Measurements from ENCODE around the gene SLC8A3. TPM values are rescaled to one million over a fixed set of nuclear protein-coding genes. Genes with fewer than 3 reads are reported as not detected.

Gene SLC8A3
- total RNA-seq, 3 donors from 2014 or later (not counting 1 experiment from before 2014, with no cell fraction given), result 0.30 to 0.56 (median 0.32) TPM

DNA sequence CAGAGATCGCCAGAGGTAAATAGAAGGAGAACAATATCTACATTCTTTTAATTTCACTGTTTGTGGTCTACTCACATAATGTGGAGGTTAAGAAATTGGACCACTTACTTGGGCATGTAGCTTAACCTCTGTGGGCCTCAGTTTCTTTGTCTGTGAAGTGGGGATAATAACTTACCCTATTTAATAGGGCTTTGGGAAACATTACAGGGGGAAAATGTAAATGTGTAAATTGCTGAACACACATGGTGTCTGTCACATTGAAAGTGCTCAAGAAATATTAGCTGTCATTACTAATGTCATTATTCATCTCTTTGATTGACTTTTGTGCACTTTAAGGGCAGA, 140.5 kb downstream of the SLC8A3 start:
- Histone ChIP-seq H3K27me3 (ENCODE audit: control insufficient read depth, insufficient read depth, low read length) (no peaks in the 10 kb centered on the region), H3K36me3 (ENCODE audit: control insufficient read depth, insufficient read depth, low read length) (no peaks in the 10 kb centered on the region), H3K4me3 (ENCODE audit: low read length) (no peak overlapping the region), H3K9me3 (ENCODE audit: control insufficient read depth, insufficient read depth, low read length) (no peaks in the 10 kb centered on the region), H3K27ac (ENCODE audit: low read length) (no peak overlapping the region), H3K4me1 (ENCODE audit: control insufficient read depth, insufficient read depth, low read length) (no peaks in the 10 kb centered on the region)
- intact Hi-C loops (cut with micrococcal nuclease), result no loop called here
- H3K4me1 Mint-ChIP-seq, result peaks cover 9 to 13% of the 10 kb centered on the region in 2 donors
- ATAC-seq, result no peak
- H3K9me3 Mint-ChIP-seq, result no peaks in the 10 kb centered on the region
- DNase-seq, result no peak
- no peak overlapping the region for H3K4me3 Mint-ChIP-seq
- no peaks in the 10 kb centered on the region for H3K36me3 Mint-ChIP-seq
- H3K27me3 Mint-ChIP-seq (ENCODE audit: low read depth in 2 of 2), result peaks cover under 1 to 10% of the 10 kb centered on the region in 2 donors
- TF ChIP-seq, protein P1, sequence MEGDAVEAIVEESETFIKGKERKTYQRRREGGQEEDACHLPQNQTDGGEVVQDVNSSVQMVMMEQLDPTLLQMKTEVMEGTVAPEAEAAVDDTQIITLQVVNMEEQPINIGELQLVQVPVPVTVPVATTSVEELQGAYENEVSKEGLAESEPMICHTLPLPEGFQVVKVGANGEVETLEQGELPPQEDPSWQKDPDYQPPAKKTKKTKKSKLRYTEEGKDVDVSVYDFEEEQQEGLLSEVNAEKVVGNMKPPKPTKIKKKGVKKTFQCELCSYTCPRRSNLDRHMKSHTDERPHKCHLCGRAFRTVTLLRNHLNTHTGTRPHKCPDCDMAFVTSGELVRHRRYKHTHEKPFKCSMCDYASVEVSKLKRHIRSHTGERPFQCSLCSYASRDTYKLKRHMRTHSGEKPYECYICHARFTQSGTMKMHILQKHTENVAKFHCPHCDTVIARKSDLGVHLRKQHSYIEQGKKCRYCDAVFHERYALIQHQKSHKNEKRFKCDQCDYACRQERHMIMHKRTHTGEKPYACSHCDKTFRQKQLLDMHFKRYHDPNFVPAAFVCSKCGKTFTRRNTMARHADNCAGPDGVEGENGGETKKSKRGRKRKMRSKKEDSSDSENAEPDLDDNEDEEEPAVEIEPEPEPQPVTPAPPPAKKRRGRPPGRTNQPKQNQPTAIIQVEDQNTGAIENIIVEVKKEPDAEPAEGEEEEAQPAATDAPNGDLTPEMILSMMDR (IDR thresholded peaks at IDR 0.05), result no peak
- WGBS (ENCODE audit: insufficient coverage), result no CpG with 5 or more reads among the region's 1 CpG
- H3K27ac Mint-ChIP-seq, result no peak overlapping the region

DNA sequence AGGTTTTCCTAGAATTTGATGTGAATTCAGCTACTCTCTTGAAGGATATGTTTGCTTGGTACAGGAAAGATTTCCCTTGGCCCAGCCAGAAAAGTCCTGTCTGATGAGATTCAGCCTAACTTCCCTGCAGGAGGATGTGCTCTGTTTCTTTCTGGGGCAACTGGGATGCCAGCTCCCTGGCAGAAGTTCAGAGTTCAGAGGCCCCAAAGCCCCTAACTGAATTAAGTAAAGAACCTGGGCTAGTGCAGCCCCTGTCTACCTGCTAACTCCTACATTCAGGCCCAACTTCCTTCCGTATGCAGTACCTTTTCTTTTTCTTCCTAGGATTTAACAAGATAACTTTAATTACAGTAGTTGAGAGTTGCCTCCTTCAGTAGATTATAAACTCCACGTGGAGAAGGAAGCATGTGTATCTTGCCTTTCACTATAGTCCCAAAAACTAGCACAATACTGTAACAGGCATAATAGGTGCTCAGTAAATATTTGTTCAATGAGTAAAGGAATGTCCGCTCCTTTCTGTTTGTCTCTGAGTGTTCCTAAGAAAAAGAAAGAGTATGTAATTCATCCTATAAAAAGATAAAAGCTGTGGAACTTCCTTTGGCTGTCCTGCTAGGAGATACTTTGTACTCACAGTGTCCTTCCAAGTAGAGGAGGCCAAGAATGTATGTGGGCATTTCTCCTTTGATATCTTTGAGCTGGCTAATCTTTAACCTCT, 141.0 kb downstream of the SLC8A3 start:
- H3K4me3 ChIP-seq (ENCODE audit: low read length), result no peak overlapping the region
- no peaks in the 10 kb centered on the region for H3K4me1 ChIP-seq (ENCODE audit: control insufficient read depth, insufficient read depth, low read length)
- ATAC-seq (no peak), DNase-seq (no peak)
- H3K27ac ChIP-seq (ENCODE audit: low read length), result no peak overlapping the region
- no peaks in the 10 kb centered on the region for H3K36me3 Mint-ChIP-seq
- H3K27me3 ChIP-seq (ENCODE audit: control insufficient read depth, insufficient read depth, low read length), result no peaks in the 10 kb centered on the region
- TF ChIP-seq, protein P1 (IDR thresholded peaks at IDR 0.05), result no peak
- no peak overlapping the region for H3K27ac Mint-ChIP-seq
- H3K4me1 Mint-ChIP-seq, result peaks cover 7 to 11% of the 10 kb centered on the region in 2 donors
- H3K27me3 Mint-ChIP-seq (ENCODE audit: low read depth in 2 of 2), result peaks cover 5 to 13% of the 10 kb centered on the region in 2 donors
- no peaks in the 10 kb centered on the region for H3K9me3 ChIP-seq (ENCODE audit: control insufficient read depth, insufficient read depth, low read length)
- H3K36me3 ChIP-seq (ENCODE audit: control insufficient read depth, insufficient read depth, low read length), result no peaks in the 10 kb centered on the region
- 94% methylated on average over 2 of the region's 3 CpGs for WGBS (ENCODE audit: insufficient coverage)
- intact Hi-C loops (cut with micrococcal nuclease), result no loop called here
- H3K9me3 Mint-ChIP-seq, result no peaks in the 10 kb centered on the region
- no peak overlapping the region for H3K4me3 Mint-ChIP-seq

DNA sequence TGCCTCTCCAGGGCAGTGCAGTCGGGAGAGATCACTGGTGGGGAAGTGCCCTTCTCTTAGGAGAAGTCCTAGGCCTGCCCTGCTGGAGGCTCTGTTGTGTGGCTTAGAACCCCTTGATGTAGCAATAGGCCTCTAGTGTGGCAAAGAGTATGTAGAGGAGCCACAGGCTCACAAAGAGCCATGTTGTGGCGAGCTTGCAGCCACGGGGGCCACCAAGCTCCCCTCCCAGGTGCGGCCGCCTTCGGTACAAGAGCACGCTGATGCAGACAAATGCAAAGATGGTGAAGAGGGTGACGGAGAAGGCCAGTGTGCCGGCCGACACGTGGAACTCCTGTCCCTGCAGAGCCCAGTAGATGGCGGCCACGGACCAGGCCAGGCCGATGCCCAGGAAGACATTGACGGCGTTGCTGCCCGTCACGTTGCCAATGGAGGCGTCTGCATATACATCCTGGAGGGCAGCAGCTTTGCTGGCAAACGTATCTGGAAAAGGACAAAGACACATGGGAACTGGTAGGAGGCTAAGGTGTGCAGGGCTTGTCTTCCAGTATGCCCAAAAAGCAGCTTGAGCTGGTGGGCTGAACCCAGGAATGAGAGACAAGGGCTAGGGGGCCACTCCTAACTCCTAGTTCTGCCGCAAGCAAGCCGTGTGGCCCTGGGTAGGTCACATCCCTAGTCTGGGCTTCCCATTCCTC, 142.8 kb downstream of the SLC8A3 start:
- no peak for DNase-seq
- H3K27me3 ChIP-seq (ENCODE audit: control insufficient read depth, insufficient read depth, low read length), result peaks cover 2% of the 10 kb centered on the region
- H3K4me3 Mint-ChIP-seq, result no peak overlapping the region

More for the DNA sequence above, 142.8 kb downstream of the SLC8A3 start:
- Histone ChIP-seq H3K36me3 (ENCODE audit: control insufficient read depth, insufficient read depth, low read length) (no peaks in the 10 kb centered on the region), H3K4me1 (ENCODE audit: control insufficient read depth, insufficient read depth, low read length) (no peaks in the 10 kb centered on the region), H3K27ac (ENCODE audit: low read length) (no peak overlapping the region), H3K4me3 (ENCODE audit: low read length) (no peak overlapping the region), H3K9me3 (ENCODE audit: control insufficient read depth, insufficient read depth, low read length) (no peaks in the 10 kb centered on the region)
- Mint-ChIP-seq H3K27ac (no peak overlapping the region), H3K27me3 (ENCODE audit: low read depth in 2 of 2) (peaks cover 14 to 15% of the 10 kb centered on the region in 2 donors), H3K9me3 (no peaks in the 10 kb centered on the region), H3K36me3 (no peaks in the 10 kb centered on the region), H3K4me1 (no peaks in the 10 kb centered on the region)
- no peak for ATAC-seq
- TF ChIP-seq, protein P1 (IDR thresholded peaks at IDR 0.05), result no peak
- 84% methylated on average over 22 of the region's 22 CpGs for WGBS (ENCODE audit: insufficient coverage)
- intact Hi-C loops (cut with micrococcal nuclease), result no loop called here

Data from natural killer cell (primary cell).